Neural cell (in vitro differentiated cells): ENCODE results near the gene CHST11.

Experiments
- CTCF ChIP-seq: fragments of 450-650 bp; IDR thresholded peaks from 2 replicates; pipeline ENCODE4 v1.5.1; 2014; ENCODE audit warnings: antibody characterized with exemption, mild to moderate bottlenecking, moderate library complexity; ENCODE audit not compliant: poor library complexity, severe bottlenecking
- EP300 ChIP-seq: fragments of 450-650 bp; conservative IDR thresholded peaks from 2 replicates; pipeline ENCODE4 v1.6.1; 2014; ENCODE audit warnings: antibody characterized with exemption, mild to moderate bottlenecking, moderate library complexity; ENCODE audit not compliant: poor library complexity, severe bottlenecking
- MXI1 ChIP-seq: fragments of 450-650 bp; conservative IDR thresholded peaks from 2 replicates; pipeline ENCODE4 v1.6.1; 2014; ENCODE audit warnings: antibody characterized with exemption, mild to moderate bottlenecking; ENCODE audit not compliant: poor library complexity, severe bottlenecking
- POLR2AphosphoS5 ChIP-seq: IDR thresholded peaks from 2 replicates; pipeline ENCODE4 v1.6.1; 2012
- RAD21 ChIP-seq: fragments of 450-650 bp; conservative IDR thresholded peaks from 2 replicates; pipeline ENCODE4 v1.6.1; 2014; ENCODE audit warnings: antibody characterized with exemption, mild to moderate bottlenecking, moderate library complexity
- REST ChIP-seq: IDR thresholded peaks from 2 replicates; pipeline ENCODE4 v1.6.1; 2012; ENCODE audit warnings: borderline replicate concordance
- TAF1 ChIP-seq: IDR thresholded peaks from 2 replicates; pipeline ENCODE4 v1.6.1; 2012; ENCODE audit warnings: low read depth

GRCh38 chr12:104422441-104422840 is 34.3 kb upstream of the CHST11 start:
- TF ChIP-seq CTCF (no peak), EP300 (no peak), REST (no peak), TAF1 (no peak), MXI1 (no peak), POLR2AphosphoS5 (no peak), RAD21 (no peak)
